GM04504 (cell line): ENCODE measurements around the gene INTS1.
A peak's percentile ranks its signal among the peaks of the same experiment; 100 is the strongest.

Source experiments
- DNase-seq: peaks from one replicate; pipeline ENCODE4 v3.0.0-alpha.2; 2012; ENCODE audit warnings: low read depth

The INTS1 gene

DNA sequence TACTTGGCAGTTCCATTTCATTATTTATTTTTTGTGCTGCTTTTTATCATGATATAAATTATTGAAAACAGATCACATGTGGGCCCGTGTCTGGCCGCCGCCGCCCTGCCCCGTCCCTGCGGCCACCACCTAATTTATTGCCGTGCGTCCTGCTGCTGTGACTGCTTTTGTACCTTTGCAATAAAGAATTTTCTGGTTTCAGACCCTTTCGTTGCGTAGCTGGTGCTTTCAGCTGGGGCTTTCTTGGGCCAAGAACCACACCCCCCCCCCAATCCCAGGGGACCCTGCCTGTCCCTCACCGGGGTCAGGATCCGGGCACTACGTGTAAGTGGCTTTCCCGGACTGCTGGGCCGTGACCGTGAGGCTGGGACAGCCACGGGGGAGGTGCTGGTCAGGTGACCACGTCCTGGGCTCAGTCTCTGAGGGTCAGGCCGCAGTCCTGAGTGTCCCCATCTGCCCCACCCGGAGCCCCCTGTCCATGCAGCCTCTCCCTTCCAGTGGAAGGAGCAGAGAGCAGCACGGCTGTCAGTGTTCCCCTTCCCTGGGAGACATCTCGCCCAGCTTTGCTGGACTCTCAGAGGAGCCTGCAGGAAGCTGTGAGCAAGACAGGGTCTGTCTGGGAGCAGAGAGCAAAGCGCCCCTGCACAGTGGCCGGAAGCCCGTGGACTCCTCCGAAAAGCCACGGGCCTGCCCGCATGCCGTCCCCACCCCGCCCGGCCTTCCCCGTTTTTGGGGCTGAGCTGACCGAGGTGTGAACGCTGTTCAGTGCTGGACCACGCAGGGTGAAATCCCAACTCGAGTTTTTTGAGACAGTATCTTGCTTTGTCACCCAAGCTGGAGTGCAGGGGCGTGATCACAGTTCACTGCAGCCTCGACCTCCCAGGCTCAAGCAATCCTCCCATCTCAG lies 38.9 kb upstream of the INTS1 start:
- no peak for DNase-seq

DNA sequence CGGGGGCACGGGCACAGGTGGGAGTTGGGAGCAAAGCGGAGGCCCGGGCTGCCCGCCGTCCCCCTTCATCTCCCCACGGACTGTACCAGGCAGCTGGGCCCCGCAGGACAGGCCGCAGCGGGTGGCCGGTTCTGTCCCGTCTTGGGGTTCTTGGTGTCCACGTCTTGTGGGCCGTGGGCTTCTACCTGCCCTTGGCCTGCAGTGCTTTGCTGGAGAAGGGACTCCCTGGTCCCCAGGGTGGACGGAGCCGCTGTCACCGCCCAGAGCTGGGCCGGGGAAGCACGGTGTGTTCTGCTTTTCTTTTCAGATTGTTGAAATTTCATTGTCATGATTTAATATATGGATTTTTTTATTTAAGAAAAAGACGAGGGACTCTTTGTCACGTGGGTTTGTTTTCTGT lies 38.1 kb upstream of the INTS1 start:
- no peak for DNase-seq

DNA sequence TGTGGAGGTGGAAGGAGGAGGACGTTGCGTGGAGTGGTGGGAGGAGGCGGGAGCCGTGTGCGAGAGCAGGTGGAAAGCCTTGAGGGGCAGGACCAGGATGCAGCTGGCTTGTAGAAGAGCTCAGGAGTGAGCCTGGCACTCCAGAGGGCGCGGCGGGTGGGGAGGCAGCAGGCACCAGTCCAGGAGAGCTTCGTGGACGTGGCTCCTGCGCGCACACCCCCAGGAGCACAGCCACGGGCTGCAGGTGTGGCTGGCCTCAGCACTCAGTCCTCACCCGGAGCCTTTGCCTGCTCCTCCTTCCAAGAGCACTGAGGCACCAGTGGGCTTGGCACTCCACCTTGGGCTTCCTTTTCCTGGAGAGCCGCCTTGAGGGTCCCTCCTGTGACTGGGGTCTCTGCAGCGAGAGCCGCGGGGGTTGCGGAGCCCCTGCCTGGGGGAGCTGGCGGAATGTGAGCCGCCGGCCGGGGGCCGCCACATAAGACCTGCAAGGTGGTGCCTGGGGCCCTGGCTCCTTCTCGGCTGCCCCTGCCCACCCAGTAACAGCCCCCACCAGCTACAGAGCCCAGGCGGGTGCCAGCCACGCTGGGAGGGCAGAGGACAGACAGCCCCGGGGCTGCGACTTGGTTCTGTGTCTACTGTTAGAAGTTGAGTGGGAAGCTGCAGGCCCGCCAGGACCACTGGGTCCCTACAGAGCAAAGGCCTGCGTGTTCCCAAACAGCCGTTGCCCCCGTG lies 37.4 kb upstream of the INTS1 start:
- DNase-seq = no peak

DNA sequence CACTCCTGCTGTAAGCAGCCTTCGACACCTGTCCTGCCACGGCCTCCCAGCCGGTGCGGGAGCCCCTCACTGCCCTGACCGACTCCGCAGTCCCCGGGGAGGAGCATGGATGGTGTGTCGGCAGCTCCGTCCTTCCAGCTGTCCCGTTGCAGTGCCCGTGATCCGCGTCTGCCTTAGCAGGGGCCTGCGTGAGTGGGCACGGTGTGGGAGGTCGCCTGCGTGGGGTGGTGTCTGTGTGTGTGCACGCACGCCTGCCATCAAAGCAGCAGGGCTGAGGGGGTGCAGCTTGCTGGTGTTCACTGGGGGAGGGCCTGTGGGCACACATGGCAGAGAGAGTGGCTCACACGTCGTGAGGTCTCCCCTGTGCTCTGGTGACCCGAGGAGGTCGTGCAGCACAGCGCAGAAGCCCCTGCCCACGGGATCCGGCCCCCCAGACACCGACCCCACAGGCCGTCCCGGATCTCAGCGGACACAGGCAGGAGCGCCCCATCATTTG lies 36.6 kb upstream of the INTS1 start:
- no peak for DNase-seq

DNA sequence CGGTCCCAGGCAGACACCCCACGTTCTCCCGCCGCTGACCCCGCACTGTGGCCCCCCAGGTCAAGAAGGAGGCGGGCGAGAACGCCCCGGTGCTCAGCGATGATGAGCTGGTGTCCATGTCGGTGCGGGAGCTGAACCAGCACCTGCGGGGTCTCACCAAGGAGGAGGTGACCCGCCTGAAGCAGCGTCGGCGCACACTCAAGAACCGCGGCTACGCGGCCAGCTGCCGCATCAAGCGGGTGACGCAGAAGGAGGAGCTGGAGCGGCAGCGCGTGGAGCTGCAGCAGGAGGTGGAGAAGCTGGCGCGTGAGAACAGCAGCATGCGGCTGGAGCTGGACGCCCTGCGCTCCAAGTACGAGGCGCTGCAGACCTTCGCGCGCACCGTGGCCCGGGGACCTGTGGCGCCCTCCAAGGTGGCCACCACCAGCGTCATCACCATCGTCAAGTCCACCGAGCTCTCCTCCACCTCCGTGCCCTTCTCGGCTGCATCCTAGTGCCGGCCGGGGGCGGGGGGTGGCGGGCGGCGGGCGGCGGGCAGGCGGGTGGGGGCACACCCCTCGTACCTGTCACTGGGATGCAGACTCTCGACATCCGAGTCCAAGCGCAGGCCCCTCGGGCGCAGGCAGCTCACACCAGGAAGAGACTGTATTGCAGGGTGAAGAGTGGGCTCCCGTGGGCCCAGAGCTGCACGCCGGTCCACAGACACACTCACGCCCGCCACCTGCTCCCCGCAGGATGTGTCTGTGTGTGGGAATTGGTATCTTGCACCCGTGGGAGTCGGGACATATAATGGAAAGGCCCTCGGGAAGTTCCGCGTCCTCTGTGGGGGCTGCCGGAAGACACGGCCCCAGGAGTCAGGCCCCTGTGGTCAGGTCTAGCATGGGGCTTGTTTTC lies 35.9 kb upstream of the INTS1 start:
- no peak for DNase-seq

DNA sequence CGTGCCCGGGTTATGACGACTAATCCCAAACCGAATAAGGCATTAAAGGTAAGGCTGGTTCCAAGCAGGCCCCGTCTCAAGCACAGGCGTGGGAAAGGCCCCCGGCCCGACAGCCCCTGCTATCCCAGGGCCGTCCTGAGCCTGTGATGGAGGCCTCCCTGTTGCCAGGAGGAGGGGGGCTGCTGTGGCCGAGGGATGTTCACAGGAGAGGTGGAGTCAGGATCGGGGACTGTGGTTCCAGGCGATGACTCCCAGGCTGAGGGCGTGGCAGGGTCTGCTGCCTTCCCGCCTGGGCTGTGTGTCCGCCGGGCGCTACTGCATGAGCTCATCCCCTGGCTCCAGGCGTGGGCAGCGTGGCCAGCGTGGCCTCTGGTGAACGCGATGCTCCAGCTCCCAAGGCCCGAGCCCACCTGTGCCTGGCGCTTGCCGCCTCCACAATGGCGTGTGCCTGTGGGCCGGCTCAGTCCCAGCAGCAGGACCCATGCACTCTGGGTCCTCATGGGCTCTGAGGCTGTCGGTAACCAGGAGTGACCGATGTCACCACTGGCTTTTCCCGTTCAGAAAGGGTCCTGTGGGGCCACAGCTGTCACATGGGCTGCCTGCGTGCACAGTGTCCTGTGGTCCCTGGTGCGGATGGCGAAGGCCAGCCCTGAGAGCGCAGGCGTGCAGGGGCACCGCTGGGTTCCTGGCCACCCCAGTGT lies 35.1 kb upstream of the INTS1 start:
- DNase-seq = no peak

DNA sequence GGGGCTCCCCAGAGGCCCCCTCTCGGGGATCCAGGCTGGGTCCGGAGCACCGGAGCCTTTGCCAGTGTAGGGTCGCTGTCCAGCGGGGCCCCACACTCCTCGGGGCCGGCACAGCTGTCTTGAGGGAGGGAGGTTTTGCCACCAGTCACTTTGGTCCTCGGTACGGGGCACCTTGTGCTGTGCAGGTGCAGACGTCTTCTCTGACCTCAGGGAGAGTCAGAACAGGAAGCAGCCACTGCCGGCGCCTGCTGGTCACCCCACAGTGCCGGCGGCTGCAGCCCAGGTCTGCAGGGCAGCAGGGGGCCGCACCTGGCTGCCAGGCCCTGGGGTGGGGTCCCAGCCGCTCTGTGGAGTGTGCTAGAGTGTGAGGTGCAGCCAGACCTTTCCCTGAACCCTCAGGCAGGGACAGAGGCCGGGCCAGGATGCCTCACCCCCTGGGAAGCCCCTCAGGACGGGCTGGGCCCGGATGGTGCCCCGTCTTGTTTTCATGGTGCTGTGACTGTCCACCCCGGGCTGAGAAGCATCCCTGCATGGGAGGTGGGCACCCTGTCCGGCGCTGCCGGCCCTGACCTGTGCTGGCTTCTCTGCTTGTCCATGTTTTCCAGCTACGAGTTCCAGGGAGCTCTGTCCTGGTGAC lies 34.5 kb upstream of the INTS1 start:
- no peak for DNase-seq

DNA sequence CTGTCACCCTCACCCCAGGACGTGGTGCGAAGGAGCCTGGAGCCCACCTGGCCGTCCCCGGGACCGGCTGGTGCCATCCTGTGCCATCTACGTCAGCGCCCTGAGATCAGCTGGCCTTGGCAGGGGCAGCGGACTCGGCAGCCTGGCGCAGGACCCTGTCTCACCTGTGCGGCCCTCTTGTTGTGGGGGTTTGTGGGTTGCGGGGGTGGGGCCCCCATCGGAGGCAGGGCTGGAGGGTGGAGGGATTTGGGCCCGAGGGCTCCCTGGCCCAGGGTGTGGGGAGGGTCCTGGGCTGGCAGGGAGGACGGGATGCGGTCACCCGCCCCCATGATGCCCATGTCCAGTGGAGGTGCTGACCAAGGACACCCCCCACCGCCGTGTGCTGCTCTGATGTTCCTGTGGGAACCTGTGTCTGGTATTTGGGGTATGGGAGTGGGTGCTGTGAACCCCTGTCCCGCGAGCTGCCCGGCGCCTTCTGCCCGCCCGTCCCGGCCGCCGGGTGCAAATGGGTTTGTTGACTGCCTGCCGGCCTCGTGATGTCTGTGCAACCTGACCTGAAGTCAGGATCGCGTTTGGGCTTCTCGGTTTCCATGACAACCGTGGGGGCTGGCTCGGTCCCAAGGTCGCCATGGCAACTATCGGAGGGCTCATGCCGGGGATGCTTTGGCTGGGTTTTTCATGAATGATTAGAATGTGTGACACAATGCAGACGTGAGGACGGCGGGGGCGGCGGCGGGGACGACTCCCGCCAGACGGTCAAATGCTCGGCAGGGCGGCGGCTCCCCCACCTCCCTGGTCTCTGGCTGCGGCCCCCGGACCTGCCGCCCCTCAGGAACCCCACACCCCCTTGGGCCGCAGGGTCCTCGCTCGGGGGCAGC lies 33.6 kb upstream of the INTS1 start:
- DNase-seq = peak; percentile 62

DNA sequence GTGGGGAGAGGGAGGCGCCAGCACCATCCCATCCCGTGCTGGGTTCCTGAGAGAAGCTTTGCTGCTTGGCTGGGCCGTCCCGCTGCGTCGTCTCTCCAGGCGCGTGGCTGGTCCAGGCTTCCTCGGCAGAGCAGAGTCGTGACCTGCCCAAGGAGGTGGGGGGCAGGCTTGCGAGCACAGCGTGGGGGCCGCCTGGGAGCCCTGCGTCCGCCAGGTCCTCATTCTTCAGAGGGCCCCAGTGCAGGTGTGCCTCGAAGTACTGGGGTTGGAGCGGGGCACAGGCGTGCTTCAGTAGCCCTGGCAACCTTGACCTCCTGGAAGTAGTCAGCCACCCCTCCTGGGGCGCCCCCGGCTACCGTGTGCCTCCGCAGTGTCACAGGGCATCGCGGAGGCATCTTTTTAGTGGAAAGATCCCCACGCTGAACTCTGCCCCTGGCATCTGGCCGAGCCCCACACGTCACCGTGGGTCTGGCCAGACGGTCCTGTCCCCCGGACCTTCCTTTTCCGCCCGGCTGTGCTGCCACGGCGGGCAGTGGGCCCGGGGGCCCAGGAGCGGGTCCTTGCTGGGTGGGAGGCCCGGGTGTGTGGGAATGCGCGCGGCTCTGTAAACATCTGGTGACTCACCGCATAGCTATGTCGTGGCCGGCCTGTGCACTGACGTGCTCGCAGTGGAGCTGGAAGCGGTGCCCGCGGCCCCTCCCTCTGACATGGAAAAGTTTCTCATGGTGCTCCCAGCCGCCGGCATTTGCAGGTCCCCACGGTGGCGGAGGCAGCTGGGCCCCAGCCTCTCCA lies 32.8 kb upstream of the INTS1 start:
- DNase-seq = peak; percentile 98

DNA sequence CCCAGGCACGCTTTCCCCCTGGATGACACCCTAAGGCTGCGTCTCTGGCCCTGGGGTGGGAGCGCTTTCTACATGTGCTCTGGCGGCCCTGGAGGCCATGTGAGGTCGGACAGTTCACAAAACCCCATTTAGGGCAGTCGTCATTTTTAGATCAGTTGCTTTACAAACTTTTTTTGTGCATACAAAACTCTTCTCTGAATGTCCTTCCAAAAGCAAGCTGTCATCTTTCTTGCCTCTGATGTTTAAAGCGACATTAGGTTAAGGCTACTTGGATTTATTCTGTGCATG lies 32.2 kb upstream of the INTS1 start:
- no peak for DNase-seq

DNA sequence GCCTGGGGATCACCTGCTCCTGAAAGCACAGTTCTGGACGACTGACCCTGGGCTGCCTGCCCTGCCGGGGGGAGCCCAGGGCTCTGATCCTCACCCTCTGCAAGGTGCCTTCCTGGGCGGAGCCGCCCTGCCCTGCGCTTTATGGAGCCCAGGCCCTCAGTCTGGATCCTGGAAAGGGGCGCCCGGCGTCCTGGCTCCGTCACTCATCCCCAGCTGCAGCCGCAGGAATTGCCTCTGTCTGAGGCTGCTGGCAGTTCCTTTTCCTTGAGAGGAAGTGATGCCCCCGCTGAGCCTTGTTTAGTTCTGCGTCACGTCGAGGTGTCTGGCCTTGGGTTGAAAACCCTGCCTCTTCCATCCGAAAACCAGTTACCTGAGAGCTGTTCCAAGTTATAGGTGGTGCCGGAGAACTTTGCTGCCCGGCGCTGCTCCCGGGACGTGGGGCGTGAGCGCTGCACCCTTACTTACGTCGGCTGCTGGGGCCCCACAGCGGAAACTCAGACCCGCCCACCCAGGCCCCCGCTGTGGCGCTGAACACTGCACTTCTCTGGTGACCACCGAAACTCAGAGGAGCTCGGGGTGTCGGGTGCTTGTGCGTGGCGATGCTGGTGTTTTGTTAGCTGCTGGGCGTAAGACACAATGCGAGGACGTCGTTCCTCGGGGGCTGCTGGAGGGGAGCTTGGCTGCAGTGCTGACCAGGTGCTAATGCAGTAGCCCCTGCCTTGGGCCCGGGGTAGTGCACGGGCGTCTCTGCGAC lies 31.7 kb upstream of the INTS1 start:
- no peak for DNase-seq

DNA sequence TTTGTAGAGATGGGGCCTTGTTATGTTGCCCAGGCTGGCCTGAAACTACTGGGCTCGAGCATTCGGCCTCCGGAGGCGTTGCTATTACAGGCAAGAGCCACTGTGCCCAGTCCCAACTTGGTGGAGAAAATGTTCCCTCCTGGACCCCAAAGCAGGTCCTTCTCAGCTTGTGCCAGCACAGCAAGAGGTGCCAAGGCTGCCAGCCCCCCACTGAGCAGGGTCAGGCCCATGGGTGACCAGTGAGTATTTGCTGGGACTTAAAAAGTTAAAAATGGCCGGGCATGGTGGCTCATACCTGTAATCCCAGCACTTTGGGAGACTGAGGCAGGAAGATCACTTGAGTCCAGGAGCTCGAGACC lies 30.9 kb upstream of the INTS1 start:
- no peak for DNase-seq

DNA sequence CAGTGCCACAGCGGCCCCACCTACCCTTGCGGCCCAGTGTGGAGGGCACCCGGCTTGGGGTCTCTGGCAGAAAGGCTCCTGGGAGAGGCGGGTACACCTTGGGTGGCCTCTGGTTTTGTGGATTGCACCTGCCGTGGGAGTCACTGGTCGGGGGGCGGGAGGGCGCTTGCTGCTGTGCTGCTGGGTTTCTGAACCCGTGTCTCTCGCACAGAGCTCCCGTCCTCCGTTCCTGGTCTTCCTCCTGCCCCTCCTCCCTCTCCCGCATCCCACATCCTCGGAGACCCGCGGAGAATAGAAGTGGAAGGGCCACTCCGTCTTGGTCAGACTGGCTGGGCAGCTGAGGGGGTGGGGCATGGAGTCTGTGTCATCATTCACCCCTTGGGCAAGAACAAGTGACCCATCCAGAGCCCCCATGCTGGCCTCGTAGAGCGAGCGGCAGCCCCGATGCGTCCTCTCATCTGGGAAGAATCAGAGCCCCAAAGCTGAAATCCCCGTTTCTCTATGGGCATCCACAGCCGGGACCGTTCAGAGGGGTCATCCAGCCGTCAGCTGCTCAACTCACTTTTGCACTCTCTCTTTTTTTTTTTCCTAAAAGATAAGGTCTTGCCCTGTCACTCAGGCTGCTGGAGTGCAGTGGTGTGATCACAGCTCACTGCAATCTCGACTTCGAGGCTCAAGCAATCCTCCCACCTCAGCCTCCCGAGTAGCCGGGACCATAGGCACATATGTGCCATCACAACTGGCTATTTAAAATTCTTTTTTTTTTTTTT lies 30.3 kb upstream of the INTS1 start:
- DNase-seq = no peak

DNA sequence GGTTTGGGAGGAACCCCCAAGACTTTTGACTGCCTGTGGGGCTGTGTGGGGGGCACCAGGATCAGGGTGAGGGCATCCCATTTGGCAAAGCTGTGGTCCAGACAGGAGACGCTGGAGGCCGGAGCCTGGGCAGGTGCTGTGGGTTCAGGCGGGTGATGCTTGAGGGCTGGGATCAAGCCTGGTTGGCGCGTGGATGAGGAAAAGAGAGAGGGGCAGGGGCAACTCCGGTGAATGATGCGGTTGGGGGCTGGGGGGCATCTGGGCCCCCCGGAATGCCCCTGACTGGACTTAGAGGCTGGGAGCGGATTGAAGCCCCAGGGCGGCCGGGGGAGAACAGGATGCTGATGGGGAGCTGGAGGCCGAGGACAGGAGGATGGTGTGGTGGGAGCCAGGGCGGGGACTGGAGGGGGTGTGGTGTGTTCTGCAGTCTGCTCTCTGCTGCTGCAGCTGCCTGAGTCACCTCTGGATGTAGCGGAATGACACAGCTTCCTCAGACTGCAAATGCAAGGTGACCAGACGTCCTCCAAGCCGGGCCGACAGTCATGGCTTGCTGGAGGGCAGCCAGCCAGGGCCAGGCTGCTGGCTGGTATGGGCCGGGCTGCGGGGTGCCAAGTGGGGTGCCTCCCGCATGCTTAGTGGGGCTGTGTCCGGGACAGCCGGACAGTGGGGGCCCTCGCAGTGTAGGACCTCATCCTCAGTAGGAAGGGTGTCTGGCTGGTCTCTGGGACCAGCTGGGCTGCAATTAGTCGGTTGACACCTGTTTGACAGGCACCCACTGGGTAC lies 29.5 kb upstream of the INTS1 start:
- peak; percentile 70 for DNase-seq

DNA sequence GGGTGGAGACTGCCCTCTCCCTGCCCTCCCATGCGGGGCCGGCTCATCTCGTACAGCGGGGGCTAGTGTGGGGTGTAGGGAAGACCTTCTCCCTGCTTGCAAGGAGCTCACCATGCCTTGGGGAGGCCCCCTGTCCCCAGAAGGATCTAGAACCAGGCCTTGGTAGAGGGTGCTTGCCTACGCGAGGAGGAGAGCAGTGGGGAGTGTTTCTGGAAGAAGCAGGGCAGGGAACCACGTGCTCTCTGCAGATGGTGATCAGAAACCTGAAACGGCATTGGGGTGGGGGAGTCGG lies 29.0 kb upstream of the INTS1 start:
- DNase-seq = no peak

DNA sequence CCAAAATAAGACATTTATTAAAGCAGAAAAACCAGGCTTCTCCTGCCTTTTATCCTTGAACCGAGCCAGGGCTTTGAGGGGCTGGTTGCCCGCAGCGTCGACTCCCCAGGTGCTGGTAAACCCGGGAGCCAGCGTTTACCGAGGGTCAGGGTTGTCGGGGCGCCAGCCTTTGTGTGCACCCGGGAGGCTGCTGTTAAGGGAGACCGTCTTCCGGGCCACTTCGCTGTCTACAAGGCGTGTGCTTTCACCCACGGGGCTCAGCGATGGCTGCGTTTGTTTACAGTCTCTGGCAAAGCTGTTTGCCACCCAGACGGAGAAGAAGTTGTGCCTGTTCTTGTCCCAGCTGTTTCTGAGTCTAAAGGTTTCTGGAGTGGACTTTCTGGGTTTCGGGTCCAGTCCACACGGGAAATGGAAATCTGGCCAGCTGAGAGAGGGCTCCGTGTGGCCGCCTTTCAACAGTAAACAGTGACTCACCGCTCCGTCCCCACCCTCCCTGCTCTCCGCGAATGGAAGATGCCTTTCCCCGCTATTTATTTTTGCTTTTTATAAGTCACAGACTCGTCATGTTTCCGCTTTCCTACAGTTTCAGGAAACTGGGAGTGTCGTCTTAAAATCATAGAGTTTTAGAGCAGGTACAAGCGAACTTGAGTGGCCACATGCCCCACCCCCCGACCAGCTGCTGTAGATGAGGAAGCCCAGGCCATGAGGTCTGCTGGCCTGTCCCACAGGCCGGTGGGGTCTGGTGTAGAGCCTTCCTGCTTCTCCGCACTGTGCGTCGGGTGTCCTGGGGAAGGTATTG lies 28.5 kb upstream of the INTS1 start:
- DNase-seq = peak; percentile 80
